Activated CD8-positive, alpha-beta T cell treated with anti-CD3 and anti-CD28 coated beads for 36 hours (primary cell): Measurements from ENCODE around the gene HOXB13. TPM values are rescaled to one million over a fixed set of nuclear protein-coding genes. Genes with fewer than 3 reads are reported as not detected.

Experiments used
- ATAC-seq: fragments of 200-7000 bp; cut with Tn5 transposase; one replicate; pipeline ENCODE4 v1.10.0; 2021; ENCODE audit warnings: mild to moderate bottlenecking, moderate library complexity
- CTCF ChIA-PET: fragments of 350-600 bp; sonication (Branson Sonifier 250); formaldehyde crosslinking; loops from one replicate; lab custom pipeline; 2021; ENCODE audit warnings: antibody characterized with exemption; lab: Charles Lee
- POLR2A ChIA-PET: fragments of 350-600 bp; sonication (Branson Sonifier 250); formaldehyde crosslinking; loops from one replicate; lab custom pipeline; 2021; ENCODE audit warnings: antibody characterized with exemption; lab: Charles Lee
- DNase-seq: peaks from one replicate; pipeline ENCODE4 v3.0.0-alpha.2; 2020
- H3K27ac Mint-ChIP-seq: one replicate; pipeline ENCODE4 v1.8.0; 2021; ENCODE audit warnings: mild to moderate bottlenecking, mixed read lengths
- H3K27me3 Mint-ChIP-seq: one replicate; pipeline ENCODE4 v1.8.0; 2021; ENCODE audit warnings: mixed read lengths
- H3K36me3 Mint-ChIP-seq: one replicate; pipeline ENCODE4 v1.8.0; 2021; ENCODE audit warnings: low read depth, mixed read lengths
- H3K4me1 Mint-ChIP-seq: one replicate; pipeline ENCODE4 v1.8.0; 2021; ENCODE audit warnings: low read depth, mixed read lengths
- H3K4me3 Mint-ChIP-seq: one replicate; pipeline ENCODE4 v1.8.0; 2021; ENCODE audit warnings: mild to moderate bottlenecking, moderate library complexity, mixed read lengths
- H3K9me3 Mint-ChIP-seq: one replicate; pipeline ENCODE4 v1.8.0; 2021; ENCODE audit warnings: mixed read lengths
- intact Hi-C: fragments of 100-400 bp; cut with micrococcal nuclease; formaldehyde crosslinking; loops from one replicate; pipeline ENCODE4 v1.10.0; 2022
- total RNA-seq, 2 experiments: library from RNA; stranded (reverse); gene quantifications; one replicate each; pipeline ENCODE4 v1.2.3, GENCODE V29; 2021
- TF ChIP-seq, protein P1 (sequence below): fragments of 200-600 bp; IDR thresholded peaks from one replicate; pipeline ENCODE4 v1.8.0; 2022; ENCODE audit warnings: antibody characterized with exemption, mild to moderate bottlenecking

The HOXB13 gene
- total RNA-seq, 2 experiments from 2014 or later = not detected

DNA sequence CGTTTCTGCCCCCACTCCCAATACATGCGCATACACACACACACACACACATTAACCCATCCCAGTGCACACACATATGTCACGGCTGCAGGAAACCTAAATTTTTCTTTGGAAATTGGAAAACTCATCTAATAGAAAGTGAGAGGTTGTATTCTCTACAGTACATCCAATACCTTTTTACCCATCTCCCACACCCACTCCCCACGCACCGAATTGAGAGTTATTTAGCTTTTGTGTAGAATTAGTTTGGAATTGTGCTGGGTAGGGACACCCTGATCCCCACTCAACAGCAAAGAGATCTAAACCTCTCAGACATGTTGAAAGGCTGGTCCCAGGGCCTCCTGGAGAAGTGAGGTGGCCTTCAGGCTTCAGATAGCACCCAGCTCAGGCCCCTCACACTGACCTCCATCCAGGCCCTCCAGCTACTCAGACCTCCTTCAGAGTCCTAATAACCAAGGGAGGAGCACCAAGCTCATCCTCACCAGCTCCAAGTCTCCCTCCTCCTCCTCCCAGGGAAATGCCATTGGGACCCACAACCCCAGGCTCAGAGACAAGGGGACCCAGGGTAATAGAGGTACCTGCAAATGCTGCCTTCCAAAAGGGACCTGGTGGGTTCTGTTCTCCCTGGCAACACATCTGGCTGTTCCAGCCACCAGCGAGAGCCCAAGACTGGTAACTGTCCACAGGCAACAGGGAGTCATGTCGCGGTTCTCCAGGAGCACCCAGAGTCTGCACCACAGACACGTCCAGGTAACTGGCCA, 955 bp downstream of the HOXB13 start:
- H3K27ac Mint-ChIP-seq = no peak overlapping the region
- DNase-seq (no peak), ATAC-seq (no peak)
- TF ChIP-seq, protein P1, sequence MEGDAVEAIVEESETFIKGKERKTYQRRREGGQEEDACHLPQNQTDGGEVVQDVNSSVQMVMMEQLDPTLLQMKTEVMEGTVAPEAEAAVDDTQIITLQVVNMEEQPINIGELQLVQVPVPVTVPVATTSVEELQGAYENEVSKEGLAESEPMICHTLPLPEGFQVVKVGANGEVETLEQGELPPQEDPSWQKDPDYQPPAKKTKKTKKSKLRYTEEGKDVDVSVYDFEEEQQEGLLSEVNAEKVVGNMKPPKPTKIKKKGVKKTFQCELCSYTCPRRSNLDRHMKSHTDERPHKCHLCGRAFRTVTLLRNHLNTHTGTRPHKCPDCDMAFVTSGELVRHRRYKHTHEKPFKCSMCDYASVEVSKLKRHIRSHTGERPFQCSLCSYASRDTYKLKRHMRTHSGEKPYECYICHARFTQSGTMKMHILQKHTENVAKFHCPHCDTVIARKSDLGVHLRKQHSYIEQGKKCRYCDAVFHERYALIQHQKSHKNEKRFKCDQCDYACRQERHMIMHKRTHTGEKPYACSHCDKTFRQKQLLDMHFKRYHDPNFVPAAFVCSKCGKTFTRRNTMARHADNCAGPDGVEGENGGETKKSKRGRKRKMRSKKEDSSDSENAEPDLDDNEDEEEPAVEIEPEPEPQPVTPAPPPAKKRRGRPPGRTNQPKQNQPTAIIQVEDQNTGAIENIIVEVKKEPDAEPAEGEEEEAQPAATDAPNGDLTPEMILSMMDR = no peak
- intact Hi-C loops = loop anchor here (5.0 to 10.0 kb wide), 2 partner anchors 60 to 113 kb away; partner anchors contain the start of genes HOXB7 and HOXB8
- no peaks in the 10 kb centered on the region for H3K9me3 Mint-ChIP-seq
- POLR2A ChIA-PET = interaction anchor here (0.9 to 1.7 kb wide), 4 partner anchors 9 to 51 kb away, joined by 3 to 5 read pairs (median 3); no protein-coding TSS in a partner anchor
- no peak overlapping the region for H3K4me3 Mint-ChIP-seq
- CTCF ChIA-PET = interaction anchor here (0.6 to 3.0 kb wide), 8 partner anchors 7 to 304 kb away, joined by 3 to 12 read pairs (median 4); no protein-coding TSS in a partner anchor
- peaks cover 34% of the 10 kb centered on the region for H3K4me1 Mint-ChIP-seq
- no peaks in the 10 kb centered on the region for H3K36me3 Mint-ChIP-seq
- peaks cover 89% of the 10 kb centered on the region for H3K27me3 Mint-ChIP-seq

DNA sequence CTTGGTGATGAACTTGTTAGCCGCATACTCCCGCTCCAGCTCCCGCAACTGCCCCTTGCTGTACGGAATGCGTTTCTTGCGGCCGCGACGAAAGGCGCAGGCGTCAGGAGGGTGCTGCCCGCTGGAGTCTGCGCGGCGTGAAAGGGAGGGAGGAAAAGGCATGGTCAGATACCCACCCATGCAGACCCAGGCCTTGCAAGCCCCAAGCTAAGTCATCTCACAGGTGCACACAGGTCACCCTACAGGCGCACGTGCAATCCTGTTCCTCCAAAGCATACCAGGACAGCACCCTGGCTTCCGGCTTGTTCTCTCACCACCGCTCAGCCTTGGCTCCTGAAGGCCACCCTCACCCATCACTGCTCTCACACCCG, 1.6 kb downstream of the HOXB13 start:
- TF ChIP-seq, protein P1 = no peak
- Mint-ChIP-seq H3K36me3 (no peaks in the 10 kb centered on the region), H3K4me1 (peaks cover 32% of the 10 kb centered on the region), H3K9me3 (no peaks in the 10 kb centered on the region), H3K27me3 (peaks cover 89% of the 10 kb centered on the region), H3K27ac (no peak overlapping the region), H3K4me3 (no peak overlapping the region)
- intact Hi-C loops = loop anchor here (5.0 to 10.0 kb wide), 2 partner anchors 60 to 112 kb away; partner anchors contain the start of genes HOXB7 and HOXB8
- CTCF ChIA-PET = interaction anchor here (0.6 to 5.0 kb wide), 12 partner anchors 9 to 305 kb away, joined by 3 to 82 read pairs (median 9); no protein-coding TSS in a partner anchor
- DNase-seq (no peak), ATAC-seq (no peak)
- POLR2A ChIA-PET = interaction anchor here (1.3 to 1.4 kb wide), 2 partner anchors 10 to 22 kb away, joined by 3 read pairs; no protein-coding TSS in a partner anchor

DNA sequence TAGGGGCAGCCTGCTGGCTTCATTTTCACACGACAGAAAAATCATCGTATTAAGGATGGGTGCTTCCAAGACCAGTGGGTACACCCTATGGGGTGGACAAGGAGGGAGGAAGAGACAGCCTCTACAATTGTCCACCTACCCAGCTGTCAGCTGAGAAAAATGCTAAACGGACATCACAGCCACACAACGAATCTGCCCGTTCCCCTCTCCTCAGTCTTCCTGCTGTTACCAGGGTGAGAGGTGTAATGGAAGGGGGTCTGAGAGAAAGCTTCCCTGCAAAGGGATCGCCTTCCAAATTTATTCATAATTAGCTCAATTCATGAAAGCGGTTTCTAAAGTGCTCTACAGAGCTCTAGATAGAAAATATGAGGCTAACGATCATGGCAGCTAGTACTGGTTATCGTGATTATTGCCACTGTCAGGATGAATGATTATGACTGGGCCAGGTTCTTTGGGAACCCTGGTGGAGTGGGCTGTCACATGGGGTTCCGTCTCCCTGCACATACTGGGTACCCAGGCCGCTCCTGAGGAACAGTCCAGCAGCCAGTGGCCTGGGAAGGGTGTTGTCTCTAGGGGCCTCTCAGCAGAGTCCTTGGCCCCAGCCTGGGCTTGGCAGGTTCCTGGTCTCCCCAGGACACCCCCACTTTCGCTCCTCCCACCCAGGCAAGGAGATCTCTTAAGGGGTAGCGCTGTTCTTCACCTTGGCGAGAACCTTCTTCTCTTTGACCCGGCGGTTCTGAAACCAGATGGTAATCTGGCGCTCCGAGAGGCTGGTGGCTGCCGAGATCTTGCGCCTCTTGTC, 2.2 kb downstream of the HOXB13 start:
- CTCF ChIA-PET = interaction anchor here (1.1 to 5.0 kb wide), 13 partner anchors 10 to 159 kb away, joined by 3 to 82 read pairs (median 24); no protein-coding TSS in a partner anchor
- POLR2A ChIA-PET = interaction anchor here (1.0 to 1.4 kb wide), 3 partner anchors 10 to 23 kb away, joined by 3 to 5 read pairs (median 3); no protein-coding TSS in a partner anchor
- no peak overlapping the region for H3K27ac Mint-ChIP-seq
- no peak for ATAC-seq
- H3K27me3 Mint-ChIP-seq = peaks cover 86% of the 10 kb centered on the region
- TF ChIP-seq, protein P1 = no peak
- no peak for DNase-seq
- intact Hi-C loops = loop anchor here (5.0 to 10.0 kb wide), 2 partner anchors 61 to 112 kb away; partner anchors contain the start of genes HOXB7 and HOXB8
- H3K36me3 Mint-ChIP-seq = no peaks in the 10 kb centered on the region
- no peak overlapping the region for H3K4me3 Mint-ChIP-seq
- H3K4me1 Mint-ChIP-seq = peaks cover 32% of the 10 kb centered on the region
- H3K9me3 Mint-ChIP-seq = no peaks in the 10 kb centered on the region

DNA sequence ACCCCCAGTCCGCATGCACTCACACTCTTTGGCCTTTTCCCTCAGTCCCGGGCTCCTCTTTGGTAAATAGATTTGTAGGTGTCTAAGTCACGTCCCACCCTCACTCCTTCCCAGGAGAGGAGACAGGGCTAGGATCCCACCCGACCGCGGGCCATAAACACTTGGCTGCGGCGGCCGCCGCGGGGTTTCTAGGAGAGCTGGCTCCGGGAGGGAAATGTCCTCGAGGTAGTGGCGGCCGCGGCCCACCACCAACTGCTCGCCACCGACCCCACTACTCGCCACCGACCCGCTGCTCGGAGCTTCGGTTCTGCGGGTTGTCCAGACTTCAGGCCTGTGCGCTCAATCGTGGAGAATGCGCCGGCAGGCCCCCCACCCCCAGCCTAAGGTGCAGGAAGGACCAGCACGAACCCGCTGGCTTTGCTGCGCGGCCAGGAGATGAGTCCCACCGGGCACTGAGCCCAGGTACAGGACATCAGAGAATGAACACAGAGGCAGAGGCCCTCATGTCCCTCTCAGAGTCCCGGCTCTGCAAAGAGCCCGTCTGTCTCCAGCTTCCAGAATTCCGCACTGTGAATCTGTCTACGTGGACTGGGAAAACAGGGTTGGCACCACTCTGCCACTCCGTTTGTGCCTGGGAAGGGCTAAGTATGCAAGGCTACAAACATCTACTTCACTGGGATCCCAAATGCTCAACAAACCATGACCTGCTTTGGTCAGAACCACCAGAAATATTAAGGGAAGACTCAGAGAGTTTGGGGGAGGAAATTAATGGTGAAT, 3.1 kb downstream of the HOXB13 start:
- no peaks in the 10 kb centered on the region for H3K9me3 Mint-ChIP-seq
- CTCF ChIA-PET = interaction anchor here (0.6 to 5.0 kb wide), 28 partner anchors 10 to 160 kb away, joined by 3 to 82 read pairs (median 6); no protein-coding TSS in a partner anchor
- no peak overlapping the region for H3K4me3 Mint-ChIP-seq
- H3K4me1 Mint-ChIP-seq = peaks cover 32% of the 10 kb centered on the region
- TF ChIP-seq, protein P1 = no peak
- ATAC-seq = no peak
- H3K27ac Mint-ChIP-seq = no peak overlapping the region
- H3K36me3 Mint-ChIP-seq = no peaks in the 10 kb centered on the region
- peaks cover 88% of the 10 kb centered on the region for H3K27me3 Mint-ChIP-seq
- POLR2A ChIA-PET = interaction anchor here (1.0 to 1.4 kb wide), 2 partner anchors 23 to 24 kb away, joined by 3 to 5 read pairs; no protein-coding TSS in a partner anchor
- no peak for DNase-seq
- intact Hi-C loops = loop anchor here (5.0 to 10.0 kb wide), 2 partner anchors 62 to 111 kb away; partner anchors contain the start of genes HOXB7 and HOXB8
